NCI-H226 (cell line): ENCODE data around the gene GID8.

ENCODE experiments used
- DNase-seq: peaks from one replicate; pipeline ENCODE4 v3.0.0-alpha.2; 2015

The GID8 gene

DNA sequence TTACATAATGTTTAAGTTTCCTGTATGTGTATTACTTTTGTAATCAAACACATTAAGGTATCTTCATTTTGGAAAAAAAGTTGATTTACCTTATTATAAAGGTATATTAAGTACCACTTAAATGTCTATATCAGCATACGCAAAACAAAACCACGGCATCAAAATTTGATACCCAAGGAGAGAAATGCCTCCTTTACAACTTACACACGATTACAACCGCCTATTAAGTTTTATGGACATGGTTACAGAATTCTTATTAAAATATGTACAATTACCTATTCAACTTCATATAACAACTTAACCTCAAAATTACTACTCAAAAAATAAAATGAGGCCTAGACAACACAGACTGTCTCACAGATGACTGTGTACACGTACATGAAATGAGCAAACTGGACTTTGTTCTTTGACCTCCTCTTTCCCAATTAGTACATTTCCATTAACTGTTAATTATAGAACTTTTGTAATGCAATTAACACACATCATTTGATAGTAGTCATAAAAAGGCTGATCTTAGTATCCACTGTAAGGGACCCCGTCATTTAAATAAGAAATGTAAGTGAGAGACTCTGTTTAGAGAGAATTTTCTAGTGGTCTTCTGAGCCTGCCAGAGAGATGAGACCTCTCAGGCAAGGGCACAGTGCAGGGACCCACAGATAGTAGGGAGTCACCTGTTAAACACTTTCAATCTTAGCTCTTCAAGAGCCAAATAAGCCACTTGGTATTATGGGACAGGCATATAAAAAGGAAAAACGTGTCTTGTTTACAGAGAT is 14.1 kb upstream of the GID8 start:
- no peak for DNase-seq

DNA sequence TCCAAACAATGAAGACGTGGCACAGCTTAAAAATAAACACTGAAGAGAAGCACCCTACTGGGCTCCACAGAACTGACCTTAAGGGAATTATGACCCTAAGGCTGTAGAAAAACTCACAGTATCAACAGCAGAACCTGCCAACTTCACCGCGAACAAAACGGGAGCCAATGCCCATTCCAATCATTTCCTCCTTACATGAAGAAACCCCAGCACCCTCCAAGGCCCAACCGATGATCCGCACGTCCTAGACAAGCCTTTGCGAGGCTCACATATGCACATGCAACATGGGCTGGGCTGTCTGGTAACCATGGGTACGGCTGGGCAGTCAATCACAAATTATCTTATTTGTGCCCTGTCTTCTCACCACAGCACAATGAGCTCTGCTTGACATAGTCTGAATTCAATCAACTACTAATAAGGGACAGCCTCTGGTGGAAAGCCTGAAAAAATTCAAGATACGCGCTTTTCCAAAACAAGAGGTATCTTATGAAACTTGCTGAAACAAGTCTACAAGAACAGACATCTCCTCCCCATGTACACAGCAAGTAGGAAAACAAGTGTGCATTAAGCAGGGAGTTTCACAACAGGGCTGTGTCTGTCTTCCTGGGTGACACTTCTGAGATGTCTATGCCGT is 13.4 kb upstream of the GID8 start:
- peak; percentile 37 for DNase-seq

DNA sequence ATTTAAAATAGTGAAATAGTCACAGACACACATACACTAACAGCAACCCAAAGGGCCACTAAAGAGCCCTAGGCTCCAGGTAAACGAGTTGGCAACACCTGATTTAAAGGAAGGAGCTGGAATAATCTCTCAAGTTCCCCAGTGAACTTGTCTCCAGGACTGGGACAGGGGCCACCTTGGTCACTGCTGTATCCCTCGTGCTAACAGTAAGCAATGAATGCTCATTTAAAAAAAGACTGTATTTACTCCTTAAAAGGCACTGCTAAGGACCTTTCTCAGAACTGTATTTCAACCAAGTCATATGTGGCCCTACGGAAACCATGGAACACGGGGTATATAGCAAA is 12.9 kb upstream of the GID8 start:
- no peak for DNase-seq

DNA sequence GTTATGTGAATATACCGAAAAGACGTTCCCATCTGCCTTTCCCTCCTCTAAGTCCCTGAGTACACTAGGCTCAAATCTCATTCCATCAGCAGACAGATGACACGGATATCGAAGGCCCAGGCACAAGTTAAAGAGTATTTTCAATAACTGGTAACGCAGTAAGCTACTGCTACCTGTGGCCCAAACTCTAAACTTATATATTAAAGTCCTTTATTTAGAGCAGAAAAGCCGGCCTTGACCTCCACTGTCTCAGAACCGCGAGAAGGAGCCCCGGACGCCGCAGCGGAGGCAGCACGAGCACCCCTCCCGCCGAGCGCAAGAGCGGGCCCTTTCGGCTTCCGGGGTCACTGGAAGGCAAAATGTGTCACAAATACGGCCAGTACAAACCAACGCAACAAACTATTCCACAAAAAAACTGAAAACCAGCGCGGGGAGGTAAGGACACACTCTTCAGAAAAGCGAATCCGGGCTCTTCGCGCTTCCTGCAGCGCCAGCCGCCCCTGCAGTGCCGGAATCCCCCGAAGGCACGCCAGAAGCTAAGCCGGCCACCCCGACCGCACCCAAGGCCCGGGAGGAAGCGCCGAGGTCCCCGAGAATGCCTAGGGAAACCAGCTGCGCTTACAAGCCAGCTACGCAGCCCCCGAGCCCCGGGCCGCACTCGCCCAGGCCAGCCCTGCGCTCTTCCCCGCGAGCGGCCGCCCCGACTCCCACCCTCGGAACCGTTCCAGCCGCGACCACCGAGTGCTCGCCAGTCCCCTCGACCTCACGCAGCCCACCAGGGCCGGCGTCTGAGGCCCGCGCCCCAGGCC is 12.3 kb upstream of the GID8 start:
- DNase-seq: no peak

DNA sequence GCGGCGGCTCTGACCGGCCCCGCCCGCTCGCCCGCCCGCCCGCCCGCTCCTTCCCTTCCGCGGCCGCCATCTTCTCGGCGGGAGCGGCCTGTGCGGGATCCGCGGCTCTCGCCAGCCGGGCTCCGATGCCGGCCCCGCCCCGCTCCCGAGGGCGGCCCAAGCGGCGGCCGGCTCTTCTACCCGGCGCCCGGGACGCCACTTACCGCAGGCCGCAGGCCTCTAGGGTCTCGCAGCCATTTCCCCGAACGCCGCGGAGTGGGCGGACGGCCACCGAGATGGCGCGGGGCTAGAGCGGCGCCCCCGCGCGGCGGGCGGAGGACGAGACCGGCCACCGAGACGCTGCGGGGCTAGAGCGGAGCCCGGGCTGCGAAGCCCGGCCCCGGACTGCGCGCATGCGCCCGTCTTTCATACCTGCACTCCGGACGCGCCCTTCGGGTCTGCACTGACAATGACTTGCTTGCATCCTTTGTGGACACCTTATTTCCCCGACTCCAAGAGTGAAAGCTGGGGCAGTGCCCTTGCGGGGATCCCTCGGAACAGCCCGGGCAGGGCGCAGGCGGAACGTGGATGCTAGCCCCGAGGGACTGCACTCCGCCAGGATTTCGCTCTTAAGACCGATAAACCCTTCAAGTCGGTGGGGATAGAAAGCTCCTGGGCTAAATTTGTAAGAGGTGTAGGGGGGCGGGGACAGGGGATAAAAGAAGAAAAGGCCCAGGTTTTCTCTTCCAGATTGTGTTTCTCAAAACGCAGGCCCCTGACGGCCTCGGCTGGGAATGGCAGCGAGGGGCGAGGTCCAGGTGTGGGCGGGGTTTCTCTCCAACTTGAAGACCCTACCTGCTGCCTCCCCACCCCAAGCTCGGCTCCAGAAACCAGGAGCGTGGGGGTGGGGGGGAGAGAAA is 11.5 kb upstream of the GID8 start, which contains the start of gene DIDO1:
Gene DIDO1, minus strand, starts transcription at position 277 of the 899 bp plus-strand sequence.
- DNase-seq: peak; percentile 70

DNA sequence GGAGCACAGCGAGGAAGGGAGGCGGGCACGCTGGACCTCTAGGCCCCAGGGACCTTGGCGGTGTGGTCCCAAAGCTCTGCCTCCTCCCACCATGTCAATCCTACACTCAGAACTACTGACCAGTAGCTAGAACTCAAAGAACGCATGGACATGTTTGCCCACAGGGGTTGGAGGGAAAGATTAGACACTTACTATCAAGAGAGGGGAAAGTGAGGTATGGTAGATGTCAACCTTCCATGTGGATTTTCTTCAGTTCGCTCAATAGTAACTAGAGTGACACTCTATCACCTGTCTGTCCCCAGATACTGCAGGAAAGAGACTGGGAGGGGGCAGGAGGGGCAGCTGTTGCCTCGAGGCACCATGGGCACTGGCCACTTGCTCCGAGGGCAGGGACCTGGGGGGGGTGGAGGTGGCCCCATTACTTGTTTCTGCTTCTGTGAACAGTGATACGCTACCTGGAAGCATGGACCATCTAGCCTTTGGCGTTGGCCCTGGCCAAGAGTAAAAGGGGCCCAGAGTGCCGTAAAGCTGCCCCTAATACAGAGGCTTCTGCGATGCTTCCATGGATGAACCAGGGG is 10.7 kb upstream of the GID8 start:
- no peak for DNase-seq

DNA sequence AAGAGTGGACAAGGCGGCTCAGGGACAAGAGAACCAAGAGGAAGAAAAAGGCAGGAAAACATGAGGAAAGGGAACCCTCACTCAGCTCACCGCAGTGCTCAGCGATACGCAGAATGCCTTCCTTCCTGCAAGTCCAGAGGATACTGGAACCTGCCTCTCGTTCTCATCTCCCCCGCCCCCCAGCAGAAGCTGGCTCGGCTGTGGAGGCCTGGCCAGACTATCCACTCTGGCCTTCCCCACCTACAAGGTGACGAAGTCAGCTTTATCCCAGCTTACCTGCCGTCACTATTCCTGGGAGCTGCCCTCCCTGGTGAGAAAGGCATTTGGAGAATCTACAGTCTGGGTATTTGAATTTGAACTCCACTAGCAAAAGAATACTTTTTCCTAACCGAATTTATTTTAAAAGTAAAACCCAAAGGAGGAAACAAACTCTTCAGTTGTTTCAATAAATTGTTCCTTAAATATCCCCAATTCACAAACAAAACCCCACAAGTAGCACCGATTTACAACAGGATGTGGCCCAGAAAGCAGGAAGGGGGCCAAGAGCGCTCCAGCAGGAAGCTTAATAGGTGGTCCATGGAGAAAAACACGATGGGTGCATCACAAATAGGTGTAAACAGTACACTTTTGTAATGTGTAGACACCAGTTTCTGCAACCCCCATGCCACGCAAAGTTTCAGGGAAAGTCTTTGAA is 9.6 kb upstream of the GID8 start:
- no peak for DNase-seq

DNA sequence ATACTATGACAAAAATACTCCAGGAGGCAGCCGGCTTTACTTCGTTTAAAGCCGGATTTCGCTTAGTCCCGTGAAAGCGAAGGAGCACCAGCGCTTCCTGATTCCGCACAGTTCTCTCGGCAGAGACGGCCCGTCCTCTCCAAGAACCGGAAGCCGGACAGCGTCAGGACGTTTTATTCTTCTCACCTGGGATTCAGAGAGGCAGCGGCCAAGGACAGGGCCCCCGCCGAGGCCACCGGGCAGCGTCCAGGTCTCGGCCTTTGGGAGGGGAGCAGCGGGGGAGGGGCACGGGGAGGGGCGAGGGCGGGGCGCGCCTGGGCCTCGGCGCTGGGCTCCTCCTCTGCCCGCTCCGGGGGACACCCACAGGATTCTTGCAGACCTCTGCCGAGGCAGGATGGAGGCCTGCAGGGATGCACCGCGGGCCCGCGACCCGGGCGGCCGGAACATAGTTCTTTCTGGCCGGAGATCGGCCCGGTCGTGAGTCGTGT is 8.9 kb upstream of the GID8 start:
- no peak for DNase-seq

DNA sequence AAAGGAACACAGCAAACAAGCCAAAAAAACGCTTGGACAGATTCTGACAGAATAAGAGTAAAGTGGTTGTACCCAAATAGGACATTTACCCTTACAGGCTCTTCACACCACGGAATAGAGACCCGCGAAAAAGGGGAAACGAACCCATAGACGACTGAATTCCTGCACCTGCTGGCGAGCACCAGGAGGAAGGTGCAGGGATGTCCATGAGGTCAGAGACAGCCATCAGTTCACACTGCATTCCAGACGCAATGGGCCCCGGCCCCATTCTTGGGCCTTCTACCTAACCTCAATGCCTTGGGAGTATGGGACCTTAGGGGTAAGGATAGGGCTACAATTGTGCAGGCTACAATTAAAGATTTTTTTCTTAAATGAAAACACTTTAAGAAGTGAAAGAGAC is 6.5 kb upstream of the GID8 start:
- no peak for DNase-seq

DNA sequence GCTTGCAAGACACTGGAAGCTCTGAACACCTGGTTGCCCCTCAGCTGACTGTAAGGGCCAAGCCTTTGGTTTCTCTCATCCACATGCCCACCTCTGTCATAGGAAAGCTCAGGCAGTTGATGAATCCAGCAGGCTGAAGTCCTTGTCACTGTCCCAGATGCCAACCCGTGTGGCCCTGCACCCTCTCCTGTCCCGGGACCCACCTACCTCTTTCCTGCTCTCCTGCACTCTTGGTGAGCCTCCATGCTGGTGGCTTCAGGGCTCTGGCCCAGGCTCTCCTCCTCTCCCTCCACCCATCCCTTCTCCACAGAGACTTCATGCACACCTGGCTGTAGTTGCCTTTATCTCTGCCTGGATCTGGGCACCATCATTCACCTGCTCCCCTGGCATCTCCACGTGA is 4.0 kb upstream of the GID8 start:
- no peak for DNase-seq

DNA sequence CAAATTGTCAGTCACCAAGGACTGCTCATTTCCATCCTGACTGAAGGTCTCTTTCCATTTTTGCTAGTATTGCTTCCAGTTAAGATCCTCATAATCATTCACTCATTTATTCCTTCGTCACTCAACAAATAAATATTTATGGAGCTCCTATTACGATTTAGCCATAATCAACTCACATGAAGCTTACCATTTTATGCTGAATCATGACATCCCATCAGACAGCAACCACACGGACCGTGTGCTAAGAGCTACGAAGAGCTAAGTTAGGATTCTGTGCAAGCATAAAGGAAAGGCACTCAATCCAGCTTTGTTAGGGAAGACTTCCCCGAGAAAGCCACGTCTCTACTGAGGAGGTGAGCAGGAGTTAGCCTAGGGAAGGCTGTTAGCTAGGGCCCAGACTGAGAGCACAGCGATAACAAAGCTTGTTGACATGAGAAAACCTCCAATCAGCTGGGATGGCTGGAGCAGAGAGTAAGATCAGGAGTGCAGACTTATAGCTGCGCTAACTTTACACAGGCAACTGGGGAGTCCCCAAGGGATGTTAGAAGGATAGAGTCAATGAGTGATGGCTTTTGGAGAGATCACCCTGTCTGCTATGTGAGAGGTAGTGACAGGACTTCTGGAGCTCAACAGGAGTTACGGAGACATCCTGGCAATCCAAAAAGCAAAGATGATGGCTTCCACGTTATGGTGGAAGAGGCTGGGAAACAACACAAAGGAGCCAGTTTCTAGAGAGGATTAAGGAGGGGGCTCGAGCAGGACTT is 2.6 kb upstream of the GID8 start:
- no peak for DNase-seq

DNA sequence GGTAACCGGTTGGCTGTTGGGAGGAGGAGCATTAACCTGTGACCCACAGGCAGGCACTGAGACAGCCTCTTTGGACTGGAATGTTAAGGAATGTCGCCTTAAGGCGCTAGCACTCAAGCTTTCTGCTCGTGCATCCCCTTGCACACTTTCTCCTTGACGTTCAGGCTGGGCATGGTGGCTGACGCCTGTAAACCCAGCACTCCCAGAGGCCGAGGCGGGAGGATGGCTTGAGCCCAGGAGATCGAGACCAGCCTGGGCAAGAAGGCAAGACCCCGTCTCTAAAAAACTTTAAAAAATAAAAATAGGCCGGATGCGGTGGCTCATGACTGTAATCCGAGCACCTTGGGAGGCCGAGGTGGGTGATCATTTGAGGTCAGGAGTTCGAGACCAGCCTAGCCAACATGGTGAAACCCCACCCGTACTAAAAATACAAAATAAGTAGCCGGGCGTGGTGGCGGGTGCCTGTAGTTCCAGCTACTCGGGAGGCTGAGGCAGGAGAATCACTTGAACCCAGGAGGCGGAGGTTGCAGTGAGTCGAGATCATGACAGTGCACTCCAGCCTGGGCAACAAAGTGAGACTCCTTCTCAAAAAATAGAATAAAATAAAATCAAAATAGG is 1.9 kb upstream of the GID8 start:
- no peak for DNase-seq

DNA sequence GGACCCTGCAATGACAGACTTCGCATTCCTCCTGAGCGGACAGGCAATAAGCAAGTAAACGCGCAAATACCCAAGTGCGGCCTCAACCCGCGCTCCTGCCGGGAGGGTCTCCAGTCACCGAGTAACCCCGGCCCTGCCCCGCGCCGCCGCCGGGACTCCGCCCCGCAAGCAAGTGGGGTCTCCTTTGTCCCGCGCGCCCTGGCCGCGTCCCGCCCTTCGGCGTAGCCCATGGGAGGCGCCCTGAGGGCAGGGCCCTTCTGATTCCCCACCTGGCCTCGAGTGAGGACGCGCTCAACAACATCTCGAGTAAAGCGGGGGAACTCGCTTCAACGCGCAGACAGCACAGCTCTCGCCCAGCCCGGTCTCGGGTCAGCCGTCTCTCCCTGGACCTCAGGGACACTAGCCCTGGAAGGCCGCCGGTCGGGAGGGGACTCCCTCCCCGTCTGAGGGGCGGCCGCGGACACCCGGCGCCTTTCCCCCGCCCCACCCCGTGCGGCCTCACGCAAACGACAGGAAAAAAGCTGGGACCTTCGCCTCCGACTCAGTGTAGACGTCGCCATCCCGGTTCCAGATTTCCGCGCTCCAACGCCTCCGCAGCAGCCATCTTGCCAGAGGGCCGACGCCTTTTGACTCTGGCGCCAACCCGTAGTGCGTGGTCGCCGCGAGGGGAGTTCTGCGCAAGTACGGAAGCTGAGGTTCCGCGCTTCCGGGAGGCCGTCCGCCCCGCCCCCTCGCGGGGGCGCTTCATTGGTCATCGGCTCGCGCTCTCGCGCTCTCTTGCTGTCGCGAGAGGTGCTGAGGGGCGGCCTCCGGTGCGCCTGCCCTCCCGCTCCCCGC is 461 bp upstream of the GID8 start:
- DNase-seq: peak; percentile 87

DNA sequence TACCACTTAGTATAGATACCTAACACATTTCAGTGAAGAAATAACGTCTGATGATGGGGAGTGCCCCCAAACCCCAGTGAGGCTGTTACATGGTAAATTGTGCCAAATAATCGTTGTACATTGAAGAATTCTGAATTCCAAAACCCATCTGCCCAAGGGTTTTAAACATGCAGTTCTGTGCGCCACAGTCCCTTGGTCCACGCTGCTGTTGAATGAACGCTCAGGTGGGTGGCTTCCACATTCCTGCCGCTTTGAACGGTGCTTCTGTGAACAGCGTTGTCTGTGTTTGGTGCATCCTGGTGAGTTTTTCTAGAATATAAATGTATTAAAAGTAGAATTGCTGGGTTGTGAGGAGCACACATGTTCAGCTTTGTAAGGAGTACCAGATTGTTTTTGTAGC is 2.9 kb downstream of the GID8 start:
- no peak for DNase-seq

DNA sequence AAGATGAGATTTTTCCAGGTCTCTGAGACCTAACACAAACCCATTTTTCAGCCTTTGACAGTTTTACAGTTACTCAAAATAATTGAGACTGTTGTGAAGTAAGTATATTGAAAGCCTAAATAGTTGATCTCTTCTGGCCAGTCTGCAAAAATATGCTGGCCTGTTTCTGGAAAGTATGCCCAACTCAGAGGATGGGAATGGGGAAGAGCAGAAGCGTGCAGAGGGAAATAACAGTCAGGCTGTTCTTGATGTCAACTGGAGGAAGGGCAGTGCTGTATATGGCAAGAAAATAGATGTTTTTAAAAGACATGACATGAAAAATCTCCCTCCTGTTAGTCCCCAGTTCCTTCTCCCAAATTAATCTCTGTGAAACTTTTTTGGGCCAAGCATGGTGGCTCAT is 3.8 kb downstream of the GID8 start:
- no peak for DNase-seq

DNA sequence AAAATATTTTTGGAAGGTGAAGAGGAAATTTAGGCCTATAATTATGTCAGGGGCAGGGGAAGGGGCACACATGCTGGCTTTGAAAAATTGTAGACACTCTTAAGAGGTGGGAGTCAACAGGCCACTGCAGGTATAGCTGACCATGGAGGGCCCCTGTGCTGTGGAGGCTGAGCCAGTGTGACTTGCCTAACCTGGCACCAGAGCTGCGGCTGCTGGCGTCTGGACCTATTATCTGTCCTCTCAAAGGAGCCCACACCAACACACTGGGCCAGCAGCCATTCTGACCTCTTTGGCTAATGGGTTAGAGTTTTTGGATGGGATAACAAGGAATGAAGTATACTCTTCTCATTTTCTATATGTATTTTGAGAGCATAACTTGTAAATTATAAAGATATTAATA is 4.5 kb downstream of the GID8 start:
- DNase-seq: no peak

DNA sequence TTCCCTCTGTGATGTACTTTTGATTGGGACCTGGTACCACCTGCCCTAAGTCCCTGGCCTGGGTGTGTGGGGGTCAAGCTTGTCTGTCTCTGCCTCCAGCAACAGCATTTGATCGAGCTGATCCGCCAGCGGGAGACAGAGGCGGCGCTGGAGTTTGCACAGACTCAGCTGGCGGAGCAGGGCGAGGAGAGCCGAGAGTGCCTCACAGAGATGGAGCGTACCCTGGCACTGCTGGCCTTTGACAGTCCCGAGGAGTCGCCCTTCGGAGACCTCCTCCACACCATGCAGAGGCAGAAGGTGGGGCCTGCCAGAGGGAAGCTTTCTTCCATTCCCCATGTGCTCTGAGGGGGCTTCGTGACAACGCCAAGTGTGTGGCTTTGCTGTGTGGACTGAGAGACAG is 5.4 kb downstream of the GID8 start:
- no peak for DNase-seq

DNA sequence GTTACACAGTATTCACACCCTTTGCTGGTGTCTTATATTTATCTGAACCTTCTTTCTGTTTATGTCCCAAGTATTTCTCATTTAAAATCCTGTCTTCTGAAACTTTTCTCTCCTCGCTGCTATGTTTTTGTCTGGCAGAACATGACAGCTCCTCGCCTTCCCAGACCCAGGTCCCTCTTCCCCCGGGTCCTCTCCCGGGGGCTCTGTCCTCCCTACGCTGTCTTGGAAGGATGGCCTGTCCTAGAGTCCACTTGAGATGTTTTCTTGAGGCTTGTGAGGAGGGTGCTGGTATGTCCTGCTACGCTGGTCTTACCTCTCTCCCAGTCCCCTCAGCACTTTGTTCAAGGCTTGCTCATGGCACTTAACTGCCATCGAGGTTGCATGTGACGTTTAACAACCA is 6.2 kb downstream of the GID8 start:
- DNase-seq: no peak

DNA sequence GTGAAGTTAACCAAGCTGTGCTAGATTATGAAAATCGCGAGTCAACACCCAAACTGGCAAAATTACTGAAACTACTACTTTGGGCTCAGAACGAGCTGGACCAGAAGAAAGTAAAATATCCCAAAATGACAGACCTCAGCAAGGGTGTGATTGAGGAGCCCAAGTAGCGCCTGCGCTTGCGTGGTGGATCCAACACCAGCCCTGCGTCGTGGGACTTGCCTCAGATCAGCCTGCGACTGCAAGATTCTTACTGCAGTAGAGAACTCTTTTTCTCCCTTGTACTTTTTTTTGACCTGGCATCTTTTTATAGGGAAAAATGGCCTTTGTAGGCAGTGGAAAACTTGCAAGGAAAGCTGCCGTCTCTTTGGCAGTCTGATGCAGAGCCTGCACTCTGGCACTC is 6.8 kb downstream of the GID8 start:
- no peak for DNase-seq
